SK-N-SH treated with all-trans-retinoic acid at 6 μM for 48 hours (cell line): Measurements from ENCODE around the gene C1QTNF4.

Experiments
- ATAC-seq: fragments of 200-7000 bp; cut with Tn5 transposase; 3 replicates; pipeline ENCODE4 v1.9.1; 2020; ENCODE audit warnings: mild to moderate bottlenecking, moderate library complexity
- ARNTL ChIP-seq: fragments of 450-650 bp; formaldehyde crosslinking; IDR thresholded peaks from 2 replicates; pipeline ENCODE4 v1.5.0; 2020; ENCODE audit warnings: low read depth, mild to moderate bottlenecking, moderate library complexity, borderline replicate concordance
- BACH2 ChIP-seq: fragments of 250-450 bp; sonication (Bioruptor Pico); IDR thresholded peaks from 2 replicates; pipeline ENCODE4 v1.9.0; 2021; ENCODE audit warnings: mild to moderate bottlenecking, borderline replicate concordance
- CREB5 ChIP-seq: fragments of 250-450 bp; sonication (Bioruptor Pico); IDR thresholded peaks from 2 replicates; pipeline ENCODE4 v1.5.1; 2020; ENCODE audit warnings: low read depth, mild to moderate bottlenecking, moderate library complexity
- CSDC2 ChIP-seq: fragments of 250-450 bp; sonication (Bioruptor Pico); IDR thresholded peaks from 2 replicates; pipeline ENCODE4 v1.5.0; 2020; ENCODE audit warnings: mild to moderate bottlenecking, moderate library complexity
- CSRNP3 ChIP-seq: fragments of 250-450 bp; sonication (Bioruptor Pico); IDR thresholded peaks from 2 replicates; pipeline ENCODE4 v1.5.1; 2021; ENCODE audit warnings: mild to moderate bottlenecking, moderate library complexity
- ESRRG ChIP-seq: fragments of 250-450 bp; sonication (Bioruptor Pico); IDR thresholded peaks from 2 replicates; pipeline ENCODE4 v1.6.1; 2021; ENCODE audit warnings: mild to moderate bottlenecking
- GLIS3 ChIP-seq: fragments of 250-450 bp; sonication (Bioruptor Pico); IDR thresholded peaks from 2 replicates; pipeline ENCODE4 v1.5.0; 2020; ENCODE audit warnings: mild to moderate bottlenecking, moderate library complexity
- ISL1 ChIP-seq: fragments of 250-450 bp; sonication (Bioruptor Pico); IDR thresholded peaks from 2 replicates; pipeline ENCODE4 v2.1.2; 2022; ENCODE audit warnings: mild to moderate bottlenecking, moderate library complexity
- OSR1 ChIP-seq: fragments of 250-450 bp; sonication (Bioruptor Pico); IDR thresholded peaks from 2 replicates; pipeline ENCODE4 v1.8.0; 2022; ENCODE audit warnings: moderate library complexity, mild to moderate bottlenecking, inconsistent platforms
- PATZ1 ChIP-seq: fragments of 250-450 bp; sonication (Bioruptor Pico); IDR thresholded peaks from 2 replicates; pipeline ENCODE4 v1.8.0; 2020; ENCODE audit warnings: mild to moderate bottlenecking, moderate library complexity, borderline replicate concordance
- POU6F1 ChIP-seq: fragments of 250-450 bp; sonication (Bioruptor Pico); IDR thresholded peaks from 2 replicates; pipeline ENCODE4 v1.8.0; 2021; ENCODE audit warnings: low read depth, mild to moderate bottlenecking, moderate library complexity, borderline replicate concordance
- PPARA ChIP-seq: fragments of 250-450 bp; sonication (Bioruptor Pico); IDR thresholded peaks from 2 replicates; pipeline ENCODE4 v1.5.0; 2020; ENCODE audit warnings: mild to moderate bottlenecking, borderline replicate concordance
- RARB ChIP-seq: fragments of 250-450 bp; sonication (Bioruptor Pico); IDR thresholded peaks from 2 replicates; pipeline ENCODE4 v1.8.0; 2021; ENCODE audit warnings: mild to moderate bottlenecking, moderate library complexity
- SNAI2 ChIP-seq: fragments of 250-450 bp; sonication (Bioruptor Pico); IDR thresholded peaks from 2 replicates; pipeline ENCODE4 v1.5.0; 2020; ENCODE audit warnings: mild to moderate bottlenecking, moderate library complexity
- TOX ChIP-seq: fragments of 250-450 bp; sonication (Bioruptor Pico); IDR thresholded peaks from 2 replicates; pipeline ENCODE4 v1.8.0; 2021; ENCODE audit warnings: mild to moderate bottlenecking, moderate library complexity, borderline replicate concordance
- TSHZ2 ChIP-seq: fragments of 250-450 bp; sonication (Bioruptor Pico); IDR thresholded peaks from 2 replicates; pipeline ENCODE4 v1.5.0; 2020; ENCODE audit warnings: mild to moderate bottlenecking, moderate library complexity
- ZC3H10 ChIP-seq: fragments of 250-450 bp; sonication (Bioruptor Pico); IDR thresholded peaks from 2 replicates; pipeline ENCODE4 v1.5.1; 2021; ENCODE audit warnings: mild to moderate bottlenecking, moderate library complexity
- ZFP3 ChIP-seq: fragments of 250-450 bp; sonication (Bioruptor Pico); IDR thresholded peaks from 2 replicates; pipeline ENCODE4 v1.5.0; 2020; ENCODE audit warnings: mild to moderate bottlenecking, moderate library complexity
- ZFP30 ChIP-seq: fragments of 450-650 bp; formaldehyde crosslinking; IDR thresholded peaks from 2 replicates; pipeline ENCODE4 v1.5.0; 2022; ENCODE audit warnings: mild to moderate bottlenecking, moderate library complexity
- ZNF565 ChIP-seq: fragments of 450-650 bp; formaldehyde crosslinking; conservative IDR thresholded peaks from 2 replicates; pipeline ENCODE4 v1.5.0; 2020; ENCODE audit warnings: low read depth, mild to moderate bottlenecking, moderate library complexity
- ZNF70 ChIP-seq: fragments of 450-650 bp; formaldehyde crosslinking; IDR thresholded peaks from 2 replicates; pipeline ENCODE4 v1.5.0; 2020; ENCODE audit warnings: mild to moderate bottlenecking, moderate library complexity
- ZNF8 ChIP-seq: fragments of 450-650 bp; formaldehyde crosslinking; IDR thresholded peaks from 2 replicates; pipeline ENCODE4 v1.5.0; 2020; ENCODE audit warnings: mild to moderate bottlenecking, moderate library complexity

Gene C1QTNF4

DNA sequence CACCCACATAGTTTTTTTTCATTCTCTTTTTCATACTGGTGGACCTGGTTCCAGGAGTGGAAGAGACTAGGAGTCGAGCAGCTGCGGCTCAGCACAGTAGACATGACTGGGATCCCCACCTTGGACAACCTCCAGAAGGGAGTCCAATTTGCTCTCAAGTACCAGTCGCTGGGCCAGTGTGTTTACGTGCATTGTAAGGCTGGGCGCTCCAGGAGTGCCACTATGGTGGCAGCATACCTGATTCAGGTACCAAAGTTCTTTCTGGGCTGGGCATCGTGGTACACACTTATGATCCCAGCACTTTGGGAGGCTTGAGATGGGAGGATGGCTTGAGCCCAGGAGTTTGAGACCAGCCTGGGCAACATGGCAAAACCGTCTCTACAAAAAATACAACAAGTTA is 24.6 kb downstream of the C1QTNF4 start:
- no peak for TF ChIP-seq ZFP30 (CRISPR knock-in tag)
- TF ChIP-seq ZFP3 (CRISPR knock-in tag): no peak
- no peak for TF ChIP-seq SNAI2 (CRISPR knock-in tag)
- no peak for TF ChIP-seq GLIS3 (CRISPR knock-in tag)
- no peak for TF ChIP-seq TSHZ2
- TF ChIP-seq BACH2: no peak
- no peak for TF ChIP-seq OSR1 (CRISPR knock-in tag)
- no peak for TF ChIP-seq CSRNP3
- ATAC-seq: no peak

DNA sequence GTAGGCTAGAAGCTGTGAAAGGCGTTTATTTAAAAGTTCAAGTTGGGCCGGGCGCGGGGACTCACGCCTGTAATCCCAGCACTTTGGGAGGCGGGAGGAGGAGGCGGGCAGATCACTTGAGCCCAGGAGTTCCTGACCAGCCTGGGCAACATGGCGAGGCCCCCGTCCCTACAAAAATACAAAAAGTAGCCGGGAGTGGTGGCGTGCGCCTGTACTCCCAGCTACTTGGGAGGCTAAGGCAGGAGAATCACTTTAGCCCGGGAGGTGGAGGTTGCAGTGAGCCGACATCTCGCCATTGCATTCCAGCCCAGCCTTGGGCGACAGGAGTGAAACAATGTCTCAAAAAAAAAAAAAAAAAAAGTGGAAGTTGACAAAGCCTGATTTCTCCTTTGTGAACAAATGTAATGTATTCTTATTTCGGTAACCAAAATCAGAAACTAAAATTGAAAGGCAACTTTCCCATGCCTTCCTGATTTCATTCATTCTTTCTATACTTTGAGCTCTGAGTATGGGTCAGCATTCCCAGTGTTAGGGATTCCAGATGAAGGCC is 28.0 kb downstream of the C1QTNF4 start:
- TF ChIP-seq ESRRG (CRISPR knock-in tag) (no peak), OSR1 (CRISPR knock-in tag) (no peak), ZC3H10 (no peak), ZFP30 (CRISPR knock-in tag) (no peak), SNAI2 (CRISPR knock-in tag) (no peak), TOX (CRISPR knock-in tag) (no peak), ZNF8 (CRISPR knock-in tag) (no peak)

GRCh38 chr11:47565340-47566148 is 28.7 kb downstream of the C1QTNF4 start, which contains the start of gene PTPMT1:
TSS of gene PTPMT1 (plus strand) at chr11:47565599. CDS start at chr11:47565623, 24 bp downstream.
- no peak for TF ChIP-seq ZFP3 (CRISPR knock-in tag)
- TF ChIP-seq TSHZ2: no peak
- TF ChIP-seq ZC3H10: no peak
- TF ChIP-seq CSRNP3: no peak
- TF ChIP-seq OSR1 (CRISPR knock-in tag): no peak
- no peak for TF ChIP-seq ZNF565 (CRISPR knock-in tag)
- TF ChIP-seq ZNF70 (CRISPR knock-in tag): no peak
- no peak for TF ChIP-seq ISL1 (CRISPR knock-in tag)
- TF ChIP-seq GLIS3 (CRISPR knock-in tag): no peak
- no peak for TF ChIP-seq ESRRG (CRISPR knock-in tag)
- no peak for TF ChIP-seq PATZ1 (CRISPR knock-in tag)
- no peak for TF ChIP-seq PPARA
- no peak for TF ChIP-seq RARB (CRISPR knock-in tag)
- no peak for TF ChIP-seq POU6F1 (CRISPR knock-in tag)
- TF ChIP-seq ARNTL (CRISPR knock-in tag): no peak
- TF ChIP-seq CSDC2 (CRISPR knock-in tag): no peak
- TF ChIP-seq CREB5: no peak
- peak; percentile 97 for ATAC-seq

More for the DNA sequence above, 28.0 kb downstream of the C1QTNF4 start:
- ATAC-seq: peak; percentile 26
